Endodermal cell (in vitro differentiated cells): Measurements from ENCODE around the gene CARF. TPM values are rescaled to one million over a fixed set of nuclear protein-coding genes. Genes with fewer than 3 reads are reported as not detected.

Experiments
- DNase-seq: peaks from one replicate; pipeline ENCODE4 v3.0.0-alpha.2; 2017
- H3K27ac ChIP-seq: 2 replicates; pipeline ENCODE4 v1.5.1; 2013; ENCODE audit warnings: mild to moderate bottlenecking, low read depth, low read length, moderate library complexity
- H3K27me3 ChIP-seq: 2 replicates; pipeline ENCODE4 v1.6.1; 2013; ENCODE audit warnings: mild to moderate bottlenecking, low read length, moderate library complexity; ENCODE audit not compliant: insufficient read depth, control insufficient read depth, poor library complexity, severe bottlenecking
- H3K36me3 ChIP-seq: 2 replicates; pipeline ENCODE4 v1.7.0; 2013; ENCODE audit warnings: mild to moderate bottlenecking, low read length, moderate library complexity; ENCODE audit not compliant: control insufficient read depth, insufficient read depth
- H3K4me1 ChIP-seq: one replicate; pipeline ENCODE4 v1.7.0; 2013; ENCODE audit warnings: low read length; ENCODE audit not compliant: control insufficient read depth, insufficient read depth
- H3K4me3 ChIP-seq: 2 replicates; pipeline ENCODE4 v1.5.1; 2013; ENCODE audit warnings: mild to moderate bottlenecking, low read length, moderate library complexity
- H3K9ac ChIP-seq: 2 replicates; pipeline ENCODE4 v1.6.1; 2013; ENCODE audit warnings: mild to moderate bottlenecking, low read length, moderate library complexity; ENCODE audit not compliant: poor library complexity, severe bottlenecking; ENCODE audit errors: extremely low read depth
- H3K9me3 ChIP-seq: 2 replicates; pipeline ENCODE4 v1.6.1; 2013; ENCODE audit warnings: mild to moderate bottlenecking, low read length, moderate library complexity; ENCODE audit not compliant: control insufficient read depth
- H3K27ac Mint-ChIP-seq: 2 replicates; pipeline ENCODE4 v1.8.0; 2020; ENCODE audit warnings: mixed read lengths
- H3K27me3 Mint-ChIP-seq: 2 replicates; pipeline ENCODE4 v1.8.0; 2021; ENCODE audit warnings: mild to moderate bottlenecking, mixed read lengths; ENCODE audit not compliant: insufficient read depth
- H3K36me3 Mint-ChIP-seq: 2 replicates; pipeline ENCODE4 v1.8.0; 2020; ENCODE audit warnings: low read depth, mixed read lengths
- H3K4me1 Mint-ChIP-seq: 2 replicates; pipeline ENCODE4 v1.8.0; 2020; ENCODE audit warnings: mixed read lengths
- H3K4me3 Mint-ChIP-seq: 2 replicates; pipeline ENCODE4 v1.8.0; 2020; ENCODE audit warnings: mild to moderate bottlenecking, moderate library complexity, mixed read lengths
- H3K9me3 Mint-ChIP-seq: 2 replicates; pipeline ENCODE4 v1.8.0; 2020; ENCODE audit warnings: mild to moderate bottlenecking, mixed read lengths
- CTCF ChIP-seq: fragments of 200-600 bp; sonication (generic); conservative IDR thresholded peaks from 2 replicates; pipeline ENCODE4 v1.5.0; 2021; ENCODE audit warnings: antibody characterized with exemption, mild to moderate bottlenecking
- WGBS, 2 experiments: methylation state at CpG; one replicate each; pipeline versions ENCODE4 v1.1.5 to v1.1.7; 2013; ENCODE audit warnings: missing lambda C conversion rate in 2 of 2, mixed read lengths in 1 of 2; ENCODE audit not compliant: insufficient coverage in 1 of 2, insufficient read length in 1 of 2; 5-methylcytosine and 5-hydroxymethylcytosine counted together
- total RNA-seq, 2 donors: library from RNA; stranded (reverse); fragmentation: NEBNext Ultra II Directional in 1 of 2; extraction: Animal tissue kit (Norgen Biotek cat#: 25700) in 1 of 2; gene quantifications; 2 replicates in 1 of 2; 3 replicates in 1 of 2; pipeline ENCODE4 v1.2.1, GENCODE V29; 2021

CARF gene
- total RNA-seq, 2 donors from 2014 or later, result 7.4 to 9.7 TPM

GRCh38 chr2:203021991-203022390, 109.9 kb downstream of the CARF start:
- 83 to 87% methylated on average over 2 to 4 of the region's 4 CpGs for WGBS, 2 experiments

GRCh38 chr2:203022751-203023150, 110.7 kb downstream of the CARF start:
- peaks cover 18% of the 10 kb centered on the region for H3K36me3 ChIP-seq
- H3K4me1 Mint-ChIP-seq, result peaks cover 15% of the 10 kb centered on the region
- H3K4me1 ChIP-seq, result no peaks in the 10 kb centered on the region
- 100% methylated on average over 1 of the region's 1 CpG; no CpG with 5 or more reads in 1 of the 2 experiments for WGBS, 2 experiments
- no peak overlapping the region for H3K4me3 Mint-ChIP-seq
- no peaks in the 10 kb centered on the region for H3K27me3 Mint-ChIP-seq
- no peak for TF ChIP-seq CTCF
- no peaks in the 10 kb centered on the region for H3K9me3 ChIP-seq
- no peaks in the 10 kb centered on the region for H3K9me3 Mint-ChIP-seq
- no peak overlapping the region for H3K27ac Mint-ChIP-seq
- no peak overlapping the region for H3K9ac ChIP-seq
- no peak for DNase-seq
- no peak overlapping the region for H3K27ac ChIP-seq
- no peak overlapping the region for H3K4me3 ChIP-seq
- no peaks in the 10 kb centered on the region for H3K27me3 ChIP-seq
- H3K36me3 Mint-ChIP-seq, result peaks cover 7% of the 10 kb centered on the region

More at GRCh38 chr2:203021991-203022390, 109.9 kb downstream of the CARF start:
- no peak for TF ChIP-seq CTCF
- Mint-ChIP-seq H3K9me3 (no peaks in the 10 kb centered on the region), H3K4me1 (peaks cover 17% of the 10 kb centered on the region), H3K27ac (no peak overlapping the region), H3K36me3 (peaks cover 7% of the 10 kb centered on the region), H3K27me3 (no peaks in the 10 kb centered on the region), H3K4me3 (no peak overlapping the region)
- Histone ChIP-seq H3K27me3 (no peaks in the 10 kb centered on the region), H3K27ac (no peak overlapping the region), H3K9ac (no peak overlapping the region), H3K9me3 (no peaks in the 10 kb centered on the region), H3K4me1 (no peaks in the 10 kb centered on the region), H3K4me3 (no peak overlapping the region), H3K36me3 (peaks cover 14% of the 10 kb centered on the region)
- DNase-seq, result no peak

GRCh38 chr2:203025592-203025991, 113.5 kb downstream of the CARF start:
- H3K27ac Mint-ChIP-seq, result no peak overlapping the region

More at GRCh38 chr2:203025592-203025991, 113.5 kb downstream of the CARF start:
- Mint-ChIP-seq H3K4me1 (no peaks in the 10 kb centered on the region), H3K9me3 (no peaks in the 10 kb centered on the region), H3K36me3 (peaks cover 9% of the 10 kb centered on the region), H3K4me3 (no peak overlapping the region), H3K27me3 (no peaks in the 10 kb centered on the region)
- Histone ChIP-seq H3K4me1 (no peaks in the 10 kb centered on the region), H3K27ac (no peak overlapping the region), H3K9ac (no peak overlapping the region), H3K9me3 (no peaks in the 10 kb centered on the region), H3K4me3 (no peak overlapping the region), H3K27me3 (no peaks in the 10 kb centered on the region), H3K36me3 (peaks cover 18% of the 10 kb centered on the region)
- DNase-seq, result no peak
- no peak for TF ChIP-seq CTCF
